Mucosa of stomach (tissue), 1 donor: ENCODE measurements around the gene CAND2.
A peak's percentile ranks its signal among the peaks of the same experiment; 100 is the strongest.

Experiments used
- H3K27me3 ChIP-seq: one replicate; pipeline ENCODE4 v1.7.0; 2013; ENCODE audit warnings: mild to moderate bottlenecking, low read length; ENCODE audit not compliant: control insufficient read depth, insufficient read depth
- H3K36me3 ChIP-seq: one replicate; pipeline ENCODE4 v1.7.0; 2013; ENCODE audit warnings: low read length; ENCODE audit not compliant: control insufficient read depth, insufficient read depth
- H3K4me1 ChIP-seq: one replicate; pipeline ENCODE4 v1.7.0; 2013; ENCODE audit warnings: mild to moderate bottlenecking, low read length; ENCODE audit not compliant: control insufficient read depth, insufficient read depth
- H3K4me3 ChIP-seq: one replicate; pipeline ENCODE4 v1.7.0; 2013; ENCODE audit warnings: low read length
- H3K9ac ChIP-seq: one replicate; pipeline ENCODE4 v1.7.0; 2013; ENCODE audit warnings: mild to moderate bottlenecking, low read length, moderate library complexity
- H3K9me3 ChIP-seq: one replicate; pipeline ENCODE4 v1.7.0; 2013; ENCODE audit warnings: mild to moderate bottlenecking, low read length, moderate library complexity; ENCODE audit not compliant: control insufficient read depth
- donor health status: Pancreatic carcinoma.

The CAND2 gene

DNA sequence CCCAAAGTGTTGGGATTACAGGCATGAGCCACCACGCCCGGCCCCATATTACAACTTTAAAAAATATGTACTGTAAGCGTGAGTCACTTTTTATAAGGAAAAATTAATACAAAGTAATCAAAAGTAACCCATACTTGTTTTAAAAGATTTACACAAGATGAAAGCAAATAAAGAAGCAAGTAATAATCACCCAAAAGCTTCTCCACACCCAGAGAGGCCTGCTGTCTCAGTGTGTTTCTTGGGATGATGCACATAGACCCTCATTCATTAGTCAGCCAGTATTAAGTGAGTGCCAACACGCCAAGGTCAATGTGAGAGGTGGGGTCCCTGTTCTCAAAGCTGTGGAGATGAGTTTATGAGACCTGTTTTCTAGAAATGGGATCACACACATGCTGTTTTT lies 32.9 kb downstream of the CAND2 start:
- Histone ChIP-seq H3K9me3 (no peaks in the 10 kb centered on the region), H3K9ac (no peak overlapping the region), H3K36me3 (no peaks in the 10 kb centered on the region), H3K4me3 (no peak overlapping the region), H3K27me3 (no peaks in the 10 kb centered on the region), H3K4me1 (no peaks in the 10 kb centered on the region)

DNA sequence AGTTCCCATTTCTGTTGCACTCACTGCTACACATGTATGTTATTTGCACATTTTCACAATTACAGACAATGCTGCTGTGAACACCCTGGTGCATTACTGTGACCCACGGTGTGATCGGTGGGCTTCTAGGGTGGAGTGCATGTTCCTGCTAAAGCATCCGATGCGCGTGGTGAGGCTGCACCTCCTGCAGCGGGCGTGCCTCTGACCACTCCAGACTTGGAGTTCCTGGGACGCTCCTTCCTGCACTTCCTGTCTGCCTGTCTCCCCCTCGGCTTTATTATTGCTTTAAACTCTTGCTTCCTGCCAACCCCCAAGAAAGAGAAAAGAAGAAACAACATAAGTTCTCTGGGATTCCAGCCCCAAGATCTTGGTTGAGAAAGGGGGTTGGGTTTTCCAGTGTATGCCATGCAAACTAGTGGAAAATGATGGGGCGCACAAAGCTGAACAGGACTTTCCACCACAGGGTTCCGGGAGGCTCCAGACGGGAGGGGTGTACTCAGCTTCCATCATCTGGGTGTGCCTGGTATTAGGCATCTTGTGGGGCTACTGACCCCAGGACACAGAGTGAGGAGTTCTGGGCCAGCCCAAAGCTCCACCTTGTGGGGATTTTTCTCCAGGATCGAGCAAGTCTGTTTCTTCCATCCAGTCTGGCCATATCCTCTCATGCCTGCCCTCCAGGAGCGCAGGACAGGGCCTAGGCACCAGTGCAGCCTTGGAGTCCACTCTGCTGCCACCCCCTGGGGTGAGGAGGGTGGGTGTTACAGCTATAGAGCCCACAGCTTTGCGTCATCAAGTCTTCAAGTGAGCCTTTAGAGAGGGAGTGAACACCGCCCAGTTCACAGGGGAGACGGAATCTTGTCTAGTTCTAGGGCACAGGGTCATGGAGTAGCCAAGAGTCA lies 33.7 kb downstream of the CAND2 start:
- Histone ChIP-seq H3K4me3 (no peak overlapping the region), H3K9me3 (no peaks in the 10 kb centered on the region), H3K9ac (no peak overlapping the region), H3K36me3 (no peaks in the 10 kb centered on the region), H3K4me1 (no peaks in the 10 kb centered on the region), H3K27me3 (no peaks in the 10 kb centered on the region)

DNA sequence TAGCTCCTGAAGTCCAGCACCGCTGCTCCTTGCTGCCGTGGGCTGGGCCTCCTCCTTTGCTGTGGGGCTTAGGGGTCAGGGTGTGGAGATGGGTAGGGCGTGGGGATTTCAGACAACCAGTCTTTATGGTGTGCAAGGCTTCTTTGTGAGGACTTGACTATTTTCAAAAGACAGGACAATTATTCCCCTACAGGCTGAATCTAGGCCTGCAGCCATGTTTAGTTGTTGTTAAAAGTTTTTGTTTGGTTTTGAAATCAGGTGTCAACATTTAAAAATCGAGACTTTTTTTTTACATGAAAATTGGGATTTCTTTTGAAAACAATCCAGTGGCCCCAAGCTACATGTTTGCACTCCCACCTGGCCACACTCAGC lies 34.3 kb downstream of the CAND2 start:
- Histone ChIP-seq H3K9ac (no peak overlapping the region), H3K36me3 (no peaks in the 10 kb centered on the region), H3K4me1 (no peaks in the 10 kb centered on the region)

GRCh38 chr3:12831301-12831866 lies 34.9 kb downstream of the CAND2 start:
- Histone ChIP-seq H3K4me1 (no peaks in the 10 kb centered on the region), H3K27me3 (no peaks in the 10 kb centered on the region), H3K9me3 (no peaks in the 10 kb centered on the region), H3K9ac (no peak overlapping the region), H3K36me3 (peaks cover 2% of the 10 kb centered on the region), H3K4me3 (no peak overlapping the region)

More for the DNA sequence above, 34.3 kb downstream of the CAND2 start:
- H3K9me3 ChIP-seq = no peaks in the 10 kb centered on the region
- no peaks in the 10 kb centered on the region for H3K27me3 ChIP-seq
- H3K4me3 ChIP-seq = no peak overlapping the region

GRCh38 chr3:12832350-12833221 lies 36.1 kb downstream of the CAND2 start:
- no peaks in the 10 kb centered on the region for H3K27me3 ChIP-seq
- no peaks in the 10 kb centered on the region for H3K9me3 ChIP-seq
- H3K4me1 ChIP-seq = no peaks in the 10 kb centered on the region
- H3K36me3 ChIP-seq = peaks cover 9% of the 10 kb centered on the region
- H3K9ac ChIP-seq = no peak overlapping the region
- no peak overlapping the region for H3K4me3 ChIP-seq

DNA sequence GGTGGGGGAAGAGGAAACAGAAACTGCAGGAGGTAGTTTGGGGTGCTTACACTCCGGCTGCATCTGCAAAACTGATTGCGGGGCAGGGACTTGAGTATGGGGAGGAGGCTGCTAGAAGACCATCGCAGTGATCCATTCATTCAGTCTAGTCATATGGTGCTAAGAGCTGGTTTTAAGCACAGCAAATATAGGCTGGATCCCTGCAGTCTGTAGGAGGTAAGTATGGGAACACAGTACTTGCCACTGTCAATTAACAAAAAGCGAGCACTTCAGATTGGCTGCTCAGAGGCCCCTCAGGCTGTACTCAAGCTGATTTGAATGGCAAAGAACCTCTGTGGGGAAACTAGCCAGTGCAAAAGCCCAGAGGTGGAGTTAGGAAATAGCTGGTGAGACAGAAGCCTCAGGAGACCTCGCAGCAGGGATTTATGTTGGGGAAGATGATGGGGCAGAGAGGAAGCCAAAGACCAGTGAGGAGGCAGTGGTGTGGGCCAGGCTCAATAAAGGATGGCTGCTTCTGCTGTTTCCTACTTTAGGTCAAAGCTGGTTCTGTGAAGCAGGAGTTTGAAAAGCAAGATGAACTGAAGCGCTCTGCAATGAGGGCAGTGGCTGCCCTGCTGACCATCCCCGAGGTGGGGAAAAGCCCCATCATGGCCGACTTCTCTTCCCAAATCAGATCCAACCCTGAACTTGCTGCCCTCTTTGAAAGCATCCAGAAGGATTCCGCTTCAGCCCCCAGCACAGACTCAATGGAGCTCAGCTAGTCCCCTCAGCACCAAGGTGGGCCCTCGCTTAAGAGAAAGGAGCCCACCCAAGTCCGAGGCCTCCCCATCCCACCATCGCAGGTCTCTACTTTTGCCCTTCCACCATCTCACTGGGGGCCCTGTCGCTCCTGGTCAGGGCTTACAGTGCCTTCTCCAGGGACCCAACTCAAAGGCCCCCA lies 37.0 kb downstream of the CAND2 start:
- no peak overlapping the region for H3K9ac ChIP-seq
- H3K4me1 ChIP-seq = no peaks in the 10 kb centered on the region
- no peak overlapping the region for H3K4me3 ChIP-seq
- H3K36me3 ChIP-seq = peaks cover 17% of the 10 kb centered on the region
- H3K27me3 ChIP-seq = no peaks in the 10 kb centered on the region
- no peaks in the 10 kb centered on the region for H3K9me3 ChIP-seq

GRCh38 chr3:12835052-12835665 lies 38.7 kb downstream of the CAND2 start:
- Histone ChIP-seq H3K27me3 (no peaks in the 10 kb centered on the region), H3K9ac (no peak overlapping the region), H3K36me3 (peaks cover 17% of the 10 kb centered on the region), H3K4me1 (peaks cover 6% of the 10 kb centered on the region), H3K9me3 (no peaks in the 10 kb centered on the region), H3K4me3 (no peak overlapping the region)

- Histone ChIP-seq H3K4me1 (peaks cover 6% of the 10 kb centered on the region), H3K36me3 (peaks cover 17% of the 10 kb centered on the region), H3K9me3 (no peaks in the 10 kb centered on the region), H3K27me3 (no peaks in the 10 kb centered on the region), H3K9ac (no peak overlapping the region), H3K4me3 (no peak overlapping the region)
Observed at GRCh38 chr3:12837295-12837986, 41.0 kb downstream of the CAND2 start.

DNA sequence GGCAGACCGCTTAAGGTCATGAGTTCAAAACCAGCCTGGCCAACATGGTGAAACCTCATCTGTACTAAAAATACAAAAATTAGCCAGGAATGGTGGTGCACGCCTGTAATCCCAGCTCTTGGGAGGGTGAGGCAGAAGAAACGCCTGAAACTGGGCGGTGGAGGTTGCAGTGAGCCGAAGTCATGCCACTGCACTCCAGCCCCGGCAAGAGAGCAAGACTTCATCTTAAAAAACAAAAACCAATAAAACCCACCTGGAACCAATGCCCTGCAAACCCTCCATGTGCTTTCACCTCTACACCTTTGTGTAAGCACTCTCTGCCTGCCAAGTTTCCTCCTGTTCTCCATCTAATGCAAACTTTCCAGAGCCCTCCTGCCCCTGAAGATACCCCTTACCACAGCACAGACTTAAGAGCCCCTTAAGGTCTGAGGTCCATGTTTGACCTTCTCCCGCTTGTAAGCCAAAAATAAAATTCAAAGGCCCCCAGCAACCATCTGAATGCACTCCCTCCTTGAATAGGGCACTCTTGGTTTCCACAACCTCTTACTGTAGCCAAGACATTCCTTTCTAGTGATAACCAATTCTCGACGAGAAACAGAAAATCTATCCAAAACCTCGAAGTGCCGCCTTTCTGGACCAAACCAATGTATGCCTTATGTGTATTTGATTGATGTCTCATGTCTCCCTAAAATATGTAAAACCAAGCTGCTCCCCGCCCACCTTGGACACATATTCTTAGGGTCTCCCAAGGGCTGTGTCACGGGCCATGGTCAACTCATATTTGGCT lies 41.9 kb downstream of the CAND2 start:
- Histone ChIP-seq H3K4me1 (peaks cover 6% of the 10 kb centered on the region), H3K9ac (peak overlapping the region; percentile 16), H3K36me3 (peaks cover 17% of the 10 kb centered on the region), H3K4me3 (no peak overlapping the region), H3K9me3 (no peaks in the 10 kb centered on the region), H3K27me3 (no peaks in the 10 kb centered on the region)
